Measurements from ENCODE around the gene SERPIND1.

GRCh38 chr22:20748082-20748481, 25.8 kb upstream of the SERPIND1 start:
- no peak for TF ChIP-seq POLR2A (IDR thresholded peaks at IDR 0.05; ENCODE audit: low read length)
- no peak for TF ChIP-seq GATA1 (IDR thresholded peaks at IDR 0.05; ENCODE audit: low read depth, low read length)
